Left ventricle myocardium superior (tissue), 1 donor: ENCODE data around the gene KRTAP10-8. TPM values are rescaled to one million over a fixed set of nuclear protein-coding genes. Genes with fewer than 3 reads are reported as not detected.
"Not testable (repeated sequence)": the region's sequence is repeated elsewhere in the genome, so short reads cannot be mapped to it uniquely, and the experiment has no call there.

Source experiments
- ATAC-seq: fragments of 200-7000 bp; cut with Tn5 transposase; one replicate; pipeline ENCODE4 v1.9.1; 2020; ENCODE audit warnings: mild to moderate bottlenecking, moderate library complexity
- DNase-seq: peaks from one replicate; pipeline ENCODE4 v3.0.0-alpha.2; 2020
- intact Hi-C: fragments of 100-400 bp; cut with micrococcal nuclease; formaldehyde crosslinking; loops from one replicate; pipeline ENCODE4 v1.11.0; 2022
- total RNA-seq: library from RNA; stranded (reverse); fragmentation: NEBNext Ultra II Directional; extraction: Animal tissue kit (Norgen Biotek cat#: 25700); gene quantifications from one replicate; pipeline ENCODE4 v1.2.1, GENCODE V29; 2021
- donor health status: DM: no; HTN: yes; CAD: no; lungs with severe emphysema.

Gene KRTAP10-8
- total RNA-seq, 1 donor from 2014 or later = not detected

DNA sequence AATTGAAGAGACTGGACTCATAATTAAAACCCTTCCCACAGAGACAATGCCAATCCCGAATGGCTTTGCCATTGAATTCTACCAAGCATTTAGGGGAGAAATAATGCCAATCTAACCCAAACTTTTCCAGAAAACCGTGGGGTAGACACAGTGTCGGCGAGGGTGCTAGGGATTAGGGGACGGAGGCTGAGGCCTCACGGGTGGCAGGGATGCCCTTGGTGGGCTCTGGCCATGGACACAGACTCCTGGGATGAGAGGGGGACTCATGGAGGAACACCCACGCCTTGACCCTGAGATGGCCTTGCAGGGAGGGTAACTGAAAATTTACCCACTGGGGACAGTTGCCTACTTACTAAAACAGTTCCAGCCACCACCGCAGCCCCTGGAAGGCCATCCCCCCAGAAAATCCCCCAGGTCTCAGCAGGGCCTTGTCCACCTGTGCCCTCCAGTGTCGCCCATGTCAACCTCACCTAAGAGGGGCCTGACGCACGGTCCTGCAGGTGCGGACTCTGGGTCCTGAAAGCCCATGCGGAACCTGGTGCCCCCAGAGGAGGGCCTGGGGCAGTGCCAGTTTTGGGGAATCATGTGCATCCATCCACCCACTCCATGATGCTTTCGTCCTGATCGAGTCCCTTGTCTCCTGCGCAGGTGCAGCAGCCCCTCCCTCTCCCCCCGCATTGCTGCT is 33.4 kb upstream of the KRTAP10-8 start:
- ATAC-seq (no peak), DNase-seq (no peak)
- intact Hi-C loops = no loop called here

DNA sequence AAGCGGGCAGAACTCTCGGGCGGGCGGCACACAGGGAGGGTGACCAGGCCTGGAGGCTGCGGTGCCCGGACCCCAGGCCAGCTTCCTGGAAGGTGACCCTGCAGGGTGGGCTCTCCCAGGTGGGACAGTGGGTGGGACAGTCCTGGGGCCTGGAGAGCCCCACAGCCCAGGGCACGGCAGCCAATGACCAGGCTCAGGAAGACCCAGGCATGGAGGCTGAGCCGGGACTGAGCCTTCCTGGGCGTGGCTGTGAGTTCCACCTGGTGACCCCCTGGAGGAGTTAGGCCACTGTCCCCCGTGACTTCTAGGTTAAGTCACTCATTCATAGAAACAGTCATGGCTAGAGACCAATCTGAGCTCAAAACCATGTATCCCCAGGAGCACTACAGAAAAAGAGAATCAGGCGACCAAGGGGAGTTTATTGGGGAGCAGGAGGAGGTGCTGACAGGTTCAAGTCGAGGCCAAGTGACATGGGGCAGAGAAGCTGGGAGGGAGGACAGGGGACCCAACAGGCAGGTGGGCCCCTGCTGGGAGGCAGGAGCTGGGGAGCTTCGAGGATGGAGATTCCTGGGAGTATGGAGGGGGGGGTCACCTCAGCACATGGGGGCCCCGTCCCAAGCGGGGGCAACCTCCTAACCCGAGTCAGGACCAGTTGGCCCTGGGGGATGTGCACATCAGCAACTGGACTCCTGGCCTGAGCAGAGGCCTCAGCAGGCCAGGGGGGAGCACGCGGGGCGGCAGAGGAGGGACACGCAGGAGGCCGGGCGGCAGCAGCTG is 32.6 kb upstream of the KRTAP10-8 start:
- intact Hi-C loops = no loop called here
- DNase-seq (no peak), ATAC-seq (no peak)

DNA sequence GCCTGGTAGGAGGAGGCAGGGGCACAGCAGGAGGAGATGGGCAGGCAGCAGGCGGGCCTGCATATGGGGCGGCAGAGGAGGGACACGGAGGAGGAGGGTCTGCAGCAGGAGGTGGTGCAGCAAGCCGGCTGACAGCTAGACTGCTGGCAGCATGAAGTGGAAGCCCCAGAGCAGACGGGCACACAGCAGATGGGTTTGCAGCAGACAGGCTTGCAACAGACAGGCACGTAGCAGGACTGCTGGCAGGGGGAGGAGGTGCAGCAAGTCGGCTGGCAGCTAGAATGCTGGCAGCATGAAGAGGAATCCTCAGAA is 32.1 kb upstream of the KRTAP10-8 start:
- no peak for DNase-seq
- intact Hi-C loops = no loop called here
- ATAC-seq = no peak

GRCh38 chr21:44580231-44580821 is 31.6 kb upstream of the KRTAP10-8 start, which contains the start of gene KRTAP10-5:
Gene KRTAP10-5 (minus strand): TSS chr21:44580604. CDS start chr21:44580578, 26 bp downstream.
- intact Hi-C loops = not testable (repeated sequence)
- ATAC-seq (peak; percentile 43), DNase-seq (peak; percentile 47)

GRCh38 chr21:44581158-44581557 is 30.7 kb upstream of the KRTAP10-8 start:
- intact Hi-C loops = no loop called here
- no peak for ATAC-seq

GRCh38 chr21:44582055-44582454 is 29.8 kb upstream of the KRTAP10-8 start:
- no peak for ATAC-seq
- intact Hi-C loops = no loop called here
- DNase-seq = no peak

More at GRCh38 chr21:44581158-44581557, 30.7 kb upstream of the KRTAP10-8 start:
- no peak for DNase-seq

DNA sequence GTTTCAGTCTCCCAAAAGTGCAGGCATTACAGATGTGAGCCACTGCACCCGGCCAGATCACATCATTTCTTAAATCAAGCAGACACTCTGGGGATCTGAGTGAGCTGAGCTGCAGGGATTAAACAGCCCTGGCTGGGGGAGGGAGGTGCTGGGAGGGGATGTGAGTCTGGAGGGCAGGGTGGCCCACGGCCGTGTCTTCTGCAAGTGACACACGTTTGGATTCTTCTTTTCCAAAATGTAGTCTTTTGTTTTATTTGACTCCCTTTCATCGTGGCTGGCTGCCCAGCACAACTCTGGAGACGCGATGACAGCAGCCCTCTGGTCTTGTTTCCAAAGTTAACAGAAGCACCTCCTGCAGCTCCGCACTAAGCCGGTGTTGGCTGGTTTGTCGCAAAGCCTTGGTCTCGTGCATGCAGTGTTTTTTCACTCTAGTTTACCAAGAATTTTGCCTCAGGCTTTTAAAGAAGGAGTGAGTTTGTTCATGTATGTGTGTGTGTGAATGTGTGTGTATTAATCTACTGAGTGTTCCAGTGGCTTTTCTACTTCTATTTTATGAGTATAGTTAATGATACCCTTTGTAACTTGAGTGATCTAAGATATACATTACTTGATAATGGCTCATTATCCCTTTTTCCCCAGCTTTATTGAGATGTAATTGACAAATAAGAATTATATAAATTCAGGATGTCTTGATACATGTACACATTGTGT is 28.6 kb upstream of the KRTAP10-8 start:
- intact Hi-C loops = no loop called here
- DNase-seq (peak; percentile 58), ATAC-seq (peak; percentile 84)

- ATAC-seq = no peak
These were observed 28.1 kb upstream of the KRTAP10-8 start for GRCh38 chr21:44583800-44584147.

DNA sequence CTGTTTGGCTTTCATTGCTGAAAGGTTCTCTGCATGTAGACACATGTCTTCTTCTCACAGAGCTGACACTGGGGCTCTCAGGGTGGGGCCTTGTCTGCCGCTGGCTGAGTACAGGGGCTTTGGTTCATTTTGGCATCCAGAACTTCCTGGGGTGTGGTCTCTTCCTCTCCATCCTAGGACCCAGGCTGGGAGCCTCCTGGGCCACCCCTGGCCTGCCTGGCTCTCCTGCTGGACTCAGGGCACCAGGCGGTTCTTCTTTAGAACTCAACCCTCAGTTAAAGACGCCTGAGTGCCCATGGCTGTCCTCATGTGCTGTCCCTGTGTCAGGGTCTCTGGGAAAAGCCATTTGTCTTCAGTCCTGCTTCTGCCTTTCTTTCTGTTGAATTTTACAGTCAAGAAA is 26.0 kb upstream of the KRTAP10-8 start:
- intact Hi-C loops = no loop called here
- ATAC-seq (no peak), DNase-seq (no peak)

More at GRCh38 chr21:44583800-44584147, 28.1 kb upstream of the KRTAP10-8 start:
- intact Hi-C loops = no loop called here
- no peak for DNase-seq

GRCh38 chr21:44589094-44589493 is 22.8 kb upstream of the KRTAP10-8 start:
- intact Hi-C loops = no loop called here
- ATAC-seq (no peak), DNase-seq (no peak)

DNA sequence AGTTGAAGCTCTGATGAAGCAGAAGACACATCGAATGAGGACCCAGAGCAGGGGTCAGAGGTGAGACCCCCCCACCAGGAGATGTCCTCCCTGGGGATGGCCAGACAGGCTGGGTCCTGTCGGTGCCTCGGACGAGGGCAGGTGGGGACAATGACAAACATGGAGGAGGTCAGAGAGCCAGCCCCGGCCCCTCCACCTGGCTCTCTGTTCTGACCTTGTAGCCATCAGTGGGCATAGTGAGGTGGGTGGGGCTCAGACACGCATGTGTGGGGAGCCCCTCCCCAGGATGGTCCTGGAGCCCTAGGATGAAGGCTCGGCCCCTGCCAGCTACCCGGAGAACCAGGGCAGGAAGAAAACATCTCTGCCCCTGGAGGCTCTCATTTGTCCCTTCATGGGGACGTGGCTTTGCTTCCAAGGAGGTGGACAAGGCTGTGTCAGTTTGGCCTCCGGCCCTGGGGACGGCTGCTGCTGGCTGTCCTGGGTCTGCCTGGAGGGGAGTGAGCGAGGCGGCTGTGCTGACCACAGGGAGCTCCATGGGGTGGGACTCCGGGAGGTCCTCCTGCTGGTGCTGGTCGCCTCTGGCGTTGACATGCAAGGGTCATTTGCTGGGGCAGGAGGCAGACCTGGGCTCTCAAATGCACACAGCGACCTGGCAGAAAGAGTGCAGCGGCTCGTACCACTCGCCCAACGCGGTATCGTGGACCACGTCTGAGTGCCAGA is 22.1 kb upstream of the KRTAP10-8 start:
- no peak for DNase-seq
- intact Hi-C loops = no loop called here
- ATAC-seq = no peak

DNA sequence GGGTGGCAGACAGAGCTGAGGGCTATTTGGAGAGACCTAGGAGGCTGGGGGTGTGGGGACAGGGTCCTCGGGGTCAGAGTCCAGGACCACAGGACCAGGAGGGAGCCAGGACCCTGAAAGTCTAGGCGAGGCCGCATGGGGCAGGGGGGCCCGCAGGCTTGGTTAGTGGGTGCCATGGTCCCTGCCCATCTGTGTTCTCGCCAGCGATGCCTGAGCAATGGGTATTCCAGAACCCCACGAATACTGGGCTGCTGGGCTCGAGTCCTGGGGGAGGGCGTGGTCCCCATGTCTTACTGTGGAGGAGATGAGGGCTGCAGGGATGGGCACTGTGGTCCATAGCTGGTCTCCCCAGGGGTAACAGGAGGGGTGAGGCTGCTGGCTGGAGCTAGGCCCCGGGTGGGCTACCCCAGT is 21.6 kb upstream of the KRTAP10-8 start:
- DNase-seq (no peak), ATAC-seq (no peak)
- intact Hi-C loops = no loop called here

DNA sequence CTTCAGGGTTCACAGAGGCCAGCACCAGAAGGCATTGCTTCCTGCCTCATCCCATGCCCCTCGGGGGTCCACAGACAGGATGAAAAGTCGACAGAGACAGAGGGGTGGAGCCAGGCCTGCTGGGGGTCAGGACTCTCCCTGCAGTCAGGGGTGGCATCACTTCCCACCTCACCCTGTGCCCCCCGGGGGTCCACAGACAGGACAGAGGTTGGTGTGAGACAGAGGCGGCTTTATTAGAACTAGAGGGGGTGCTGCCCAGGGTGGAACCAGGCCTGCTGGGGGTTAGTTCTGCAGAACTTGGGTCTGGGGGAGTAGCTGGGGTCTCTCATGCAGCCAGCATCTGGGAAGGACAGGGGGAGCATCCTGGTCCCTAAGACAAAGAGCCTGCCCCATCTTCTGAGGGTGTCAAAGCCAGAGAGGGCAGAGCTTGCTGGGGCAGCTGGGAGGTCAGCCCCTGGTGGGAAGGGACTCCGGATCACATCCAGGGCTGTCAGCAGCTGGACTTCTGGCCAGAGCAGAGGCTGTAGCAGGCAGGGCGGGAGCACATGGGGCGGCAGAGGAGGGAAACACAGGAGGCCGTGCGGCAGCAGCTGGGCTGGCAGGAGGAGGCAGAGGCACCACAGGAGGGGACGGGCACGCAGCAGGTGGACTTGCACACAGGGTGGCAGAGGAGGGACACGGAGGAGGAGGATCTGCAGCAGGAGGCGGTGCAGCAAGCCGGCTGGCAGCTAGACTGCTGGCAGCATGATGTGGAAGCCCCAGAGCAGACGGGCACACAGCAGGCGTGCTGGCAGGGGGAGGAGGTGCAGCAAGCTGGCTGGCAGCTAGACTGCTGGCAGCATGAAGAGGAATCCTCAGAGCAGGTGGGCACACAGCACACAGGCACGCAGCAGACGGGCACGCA is 20.7 kb upstream of the KRTAP10-8 start:
- intact Hi-C loops, DNase-seq: not testable (repeated sequence)
- peak; percentile 12 for ATAC-seq

DNA sequence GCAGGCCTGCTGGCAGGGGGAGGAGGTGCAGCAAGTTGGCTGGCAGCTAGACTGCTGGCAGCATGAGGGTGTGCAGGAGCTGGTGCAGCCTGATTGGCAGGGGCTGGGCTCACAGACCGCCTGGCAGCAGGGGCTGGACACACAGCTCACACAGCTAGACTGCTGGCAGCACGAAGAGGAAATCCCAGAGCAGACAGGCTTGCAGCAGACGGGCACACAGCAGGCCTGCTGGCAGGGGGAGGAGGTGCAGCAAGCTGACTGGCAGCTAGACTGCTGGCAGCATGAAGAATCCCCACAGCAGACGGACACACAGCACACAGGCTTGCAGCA is 20.1 kb upstream of the KRTAP10-8 start:
- DNase-seq, intact Hi-C loops: not testable (repeated sequence)
- ATAC-seq = peak; percentile 58

GRCh38 chr21:44592446-44593311 is 19.2 kb upstream of the KRTAP10-8 start, which contains the start of gene KRTAP10-6:
Gene KRTAP10-6 (minus strand): TSS chr21:44592505. CDS start chr21:44592484, 21 bp downstream.
- ATAC-seq (peak; percentile 17), DNase-seq (no peak)
- intact Hi-C loops = no loop called here

DNA sequence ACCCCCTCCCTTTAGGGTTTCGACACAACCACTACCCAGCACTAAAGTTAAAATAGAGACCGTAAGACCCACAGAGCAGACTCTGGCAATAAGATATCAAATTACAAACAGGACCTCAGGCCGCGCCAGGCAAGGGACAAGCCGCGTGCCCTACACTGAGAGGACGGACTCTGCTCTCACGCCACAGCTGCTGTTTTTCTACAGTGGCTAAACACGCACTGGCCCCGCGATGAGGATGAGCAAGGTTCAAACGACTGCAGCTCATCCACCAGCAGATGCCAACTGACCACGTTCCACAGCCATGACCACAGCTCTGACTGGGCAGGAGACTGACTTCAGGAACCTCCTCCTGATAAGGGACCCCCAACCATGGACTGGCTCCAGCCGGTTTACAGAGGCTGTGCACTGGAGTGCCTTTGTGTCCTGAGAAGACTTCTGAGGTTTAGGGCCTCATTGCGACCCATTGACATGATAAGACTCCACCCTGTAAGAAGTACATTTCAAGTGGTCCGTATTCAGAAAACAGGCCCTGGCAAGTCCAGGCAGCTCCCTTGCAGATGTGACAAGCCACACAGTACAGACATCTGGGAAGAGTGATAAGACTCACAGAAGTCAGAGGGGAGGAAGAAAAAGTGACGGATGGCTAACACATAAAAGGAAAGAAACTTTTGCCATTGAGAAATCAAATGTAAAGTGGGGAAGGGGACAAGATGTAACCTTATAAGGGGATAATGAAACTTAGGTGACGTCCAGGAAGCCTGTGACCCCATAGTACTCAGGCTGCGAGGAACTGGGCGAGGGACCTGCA is 18.1 kb upstream of the KRTAP10-8 start:
- peak; percentile 62 for ATAC-seq

More for the DNA sequence above, 18.1 kb upstream of the KRTAP10-8 start:
- intact Hi-C loops = no loop called here
- peak; percentile 37 for DNase-seq
